ENCODE data around the gene KMT5B.

The KMT5B gene

GRCh38 chr11:68213135-68213515 is at the start of gene KMT5B:
KMT5B (minus strand) TSS chr11:68213296; CDS start chr11:68190076, 23,220 bp downstream.
- TF ChIP-seq CTCF (IDR thresholded peaks at IDR 0.05; ENCODE audit: low read depth, low read length): no peak
- DNase-seq (ENCODE audit: low read depth, low spot score): peak; percentile 46
- H3K4me3 ChIP-seq (ENCODE audit: low read depth, low read length): peak within 1 kb of the TSS; percentile 82
- in situ Hi-C loops (cut with HindIII; ENCODE audit: low sequenced_read_pairs): no loop called here

GRCh38 chr11:68262544-68262827 is 49.4 kb upstream of the KMT5B start:
- DNase-seq (ENCODE audit: low read depth, low spot score): no peak
- no peak for TF ChIP-seq CTCF (IDR thresholded peaks at IDR 0.05; ENCODE audit: low read depth, low read length)
- in situ Hi-C loops (cut with HindIII; ENCODE audit: low sequenced_read_pairs): no loop called here
- no peak overlapping the region for H3K4me3 ChIP-seq (ENCODE audit: low read depth, low read length)

- no peak overlapping the region for H3K4me3 ChIP-seq (ENCODE audit: low read depth, low read length)
- DNase-seq (ENCODE audit: low read depth, low spot score): no peak
- in situ Hi-C loops (cut with HindIII; ENCODE audit: low sequenced_read_pairs): no loop called here
- no peak for TF ChIP-seq CTCF (IDR thresholded peaks at IDR 0.05; ENCODE audit: low read depth, low read length)
Measured at GRCh38 chr11:68261749-68262543, 48.9 kb upstream of the KMT5B start.

GRCh38 chr11:68261006-68261405 is 47.9 kb upstream of the KMT5B start:
- no peak for DNase-seq (ENCODE audit: low read depth, low spot score)
- TF ChIP-seq CTCF (IDR thresholded peaks at IDR 0.05; ENCODE audit: low read depth, low read length): no peak
- no peak overlapping the region for H3K4me3 ChIP-seq (ENCODE audit: low read depth, low read length)
- in situ Hi-C loops (cut with HindIII; ENCODE audit: low sequenced_read_pairs): no loop called here

- H3K4me3 ChIP-seq (ENCODE audit: low read depth, low read length): no peak overlapping the region
- in situ Hi-C loops (cut with HindIII; ENCODE audit: low sequenced_read_pairs): no loop called here
- no peak for DNase-seq (ENCODE audit: low read depth, low spot score)
- no peak for TF ChIP-seq CTCF (IDR thresholded peaks at IDR 0.05; ENCODE audit: low read depth, low read length)
Measured at GRCh38 chr11:68260484-68260883, 47.4 kb upstream of the KMT5B start.

- no peak for TF ChIP-seq CTCF (IDR thresholded peaks at IDR 0.05; ENCODE audit: low read depth, low read length)
- no peak overlapping the region for H3K4me3 ChIP-seq (ENCODE audit: low read depth, low read length)
Measured at GRCh38 chr11:68259122-68259959, 46.2 kb upstream of the KMT5B start.

More at GRCh38 chr11:68259122-68259959, 46.2 kb upstream of the KMT5B start:
- no peak for DNase-seq (ENCODE audit: low read depth, low spot score)
- in situ Hi-C loops (cut with HindIII; ENCODE audit: low sequenced_read_pairs): no loop called here

Data from astrocyte of the spinal cord (primary cell).